UCSD-AML1 (cell line): Measurements from ENCODE around the gene NBAS.
"Not testable (repeated sequence)": the region's sequence is repeated elsewhere in the genome, so short reads cannot be mapped to it uniquely, and the experiment has no call there.

ENCODE experiments used
- DNase-seq: peaks from one replicate; lab custom pipeline; 2025; ENCODE audit not compliant: unreplicated experiment; lab: John Stamatoyannopoulos, UW

The NBAS gene

GRCh38 chr2:15323227-15323626, 237.9 kb downstream of the NBAS start:
- no peak for DNase-seq

DNA sequence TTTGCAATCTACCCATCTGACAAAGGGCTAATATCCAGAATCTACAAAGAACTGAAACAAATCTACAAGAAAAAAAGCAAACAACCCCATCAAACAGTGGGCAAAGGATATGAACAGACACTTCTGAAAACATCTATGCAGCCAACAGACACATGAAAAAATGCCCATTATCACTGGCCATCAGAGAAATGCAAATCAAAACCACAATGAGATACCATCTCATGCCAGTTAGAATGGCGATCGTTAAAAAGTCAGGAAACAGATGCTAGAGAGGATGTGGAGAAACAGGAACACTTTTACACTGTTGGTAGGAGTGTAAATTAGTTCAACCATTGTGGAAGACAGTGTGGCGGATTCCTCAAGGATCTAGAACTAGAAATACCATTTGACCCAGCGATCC, 239.7 kb downstream of the NBAS start:
- DNase-seq = not testable (repeated sequence)

- DNase-seq = no peak
Observed at GRCh38 chr2:15316370-15316814, 244.7 kb downstream of the NBAS start.

DNA sequence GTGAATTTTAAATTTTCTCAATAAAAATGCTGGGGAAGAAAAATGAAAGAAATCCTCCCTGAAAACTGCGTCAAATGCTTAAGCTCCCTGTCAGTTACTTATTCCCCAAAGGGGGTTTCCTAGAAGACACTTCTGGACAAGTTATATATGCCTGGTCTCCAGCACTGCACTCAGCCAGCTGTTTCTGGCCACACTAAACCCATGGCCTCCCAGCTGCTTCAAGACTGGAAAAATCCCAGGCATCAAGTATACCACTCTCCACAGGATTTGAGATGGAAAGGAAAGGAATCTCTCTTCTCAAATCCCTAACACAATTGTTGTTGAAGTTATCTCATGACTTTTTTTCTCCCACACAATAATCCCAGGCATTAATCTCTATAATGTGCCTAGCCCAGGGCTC, 245.7 kb downstream of the NBAS start:
- DNase-seq = no peak

DNA sequence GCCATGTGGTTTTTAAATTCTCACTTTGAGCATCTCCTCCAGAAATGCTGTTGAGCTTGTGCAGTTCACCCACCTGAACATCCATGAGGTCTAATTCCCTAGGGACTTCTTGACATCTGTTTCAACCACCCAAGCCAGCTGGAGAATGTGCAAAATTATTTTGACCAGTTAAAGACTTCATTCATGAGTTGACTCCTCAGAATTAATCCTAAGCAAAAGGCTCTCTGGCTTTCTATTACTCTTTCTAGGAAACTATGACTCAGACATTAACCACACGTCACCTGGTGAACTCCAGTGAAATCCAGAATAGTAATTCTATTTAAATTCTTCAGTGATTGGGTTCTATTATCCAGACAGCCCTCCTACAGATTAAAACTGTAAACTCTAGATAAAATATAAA, 247.5 kb downstream of the NBAS start:
- no peak for DNase-seq

- DNase-seq = no peak
Observed at GRCh38 chr2:15311926-15312325, 249.2 kb downstream of the NBAS start.

- DNase-seq = no peak
Observed at GRCh38 chr2:15311201-15311907, 249.8 kb downstream of the NBAS start.

GRCh38 chr2:15307526-15307925, 253.6 kb downstream of the NBAS start:
- no peak for DNase-seq

GRCh38 chr2:15306706-15307105, 254.4 kb downstream of the NBAS start:
- DNase-seq = no peak

- DNase-seq = no peak
Observed at GRCh38 chr2:15303874-15304273, 257.3 kb downstream of the NBAS start.

- no peak for DNase-seq
Observed at GRCh38 chr2:15302154-15302553, 259.0 kb downstream of the NBAS start.

DNA sequence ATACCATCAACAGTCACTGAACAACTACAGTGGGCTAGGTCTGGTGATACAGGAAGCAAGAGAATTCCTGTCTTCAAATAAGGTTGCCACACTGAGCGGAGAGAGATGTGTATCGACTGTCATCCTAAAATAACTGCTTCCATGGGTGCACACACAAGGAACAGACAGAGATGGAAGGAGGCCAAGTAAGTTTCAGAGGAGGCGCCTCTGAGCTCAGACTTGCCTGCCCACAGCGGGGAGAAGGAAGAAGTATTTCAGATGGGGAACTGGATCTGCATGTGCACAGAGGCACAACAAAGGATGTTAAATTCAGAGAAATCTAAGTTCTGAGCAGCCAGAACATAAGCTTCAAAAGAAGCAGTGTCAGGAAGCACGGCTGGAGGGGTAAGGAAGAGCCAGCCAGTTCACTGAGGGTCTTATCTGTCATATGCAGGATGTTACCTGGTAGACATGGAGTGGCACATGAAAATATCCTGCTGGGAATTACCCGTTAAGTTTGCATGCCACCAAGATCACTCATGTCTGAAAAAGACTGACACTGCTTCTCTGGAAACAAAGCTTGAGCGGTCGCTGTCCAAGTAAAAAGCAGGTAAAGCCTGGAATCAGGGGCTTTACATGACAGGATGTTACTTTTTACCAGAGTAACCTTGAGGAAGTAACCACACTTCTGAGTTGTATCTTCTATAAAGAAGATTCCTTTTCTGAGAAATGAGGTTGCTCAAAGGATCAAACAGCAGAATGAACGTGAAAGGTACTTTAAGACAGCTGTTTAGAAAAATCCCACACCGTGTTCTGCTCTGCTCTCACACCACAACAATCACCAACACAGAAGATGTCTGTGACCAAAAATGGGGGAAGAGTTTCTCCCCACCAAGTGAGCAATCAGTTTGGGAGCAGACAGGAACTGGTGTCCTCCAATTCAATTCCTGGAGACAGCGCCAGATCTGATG, 260.2 kb downstream of the NBAS start:
- no peak for DNase-seq

GRCh38 chr2:15299904-15300520, 261.1 kb downstream of the NBAS start:
- DNase-seq = no peak

DNA sequence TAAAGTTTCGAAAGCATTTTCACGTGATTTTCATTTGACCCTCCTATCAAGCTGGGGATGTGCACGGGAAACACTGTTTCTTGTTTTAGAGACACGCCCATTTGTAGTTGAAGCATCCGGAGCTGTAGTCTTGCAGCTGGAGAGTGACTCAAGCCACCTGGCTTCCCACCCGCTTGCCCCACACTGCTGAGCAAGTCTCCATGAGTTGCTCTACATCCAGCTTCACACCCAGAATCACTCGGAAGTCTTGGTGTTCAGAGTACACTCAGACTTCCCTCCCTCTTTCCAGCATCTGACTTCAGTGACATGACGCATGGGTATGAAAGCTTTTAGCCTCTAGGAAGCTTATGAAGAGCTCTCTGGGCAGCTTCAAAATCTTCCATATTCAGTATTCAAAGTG, 262.4 kb downstream of the NBAS start:
- DNase-seq = no peak

- no peak for DNase-seq
Observed at GRCh38 chr2:15293262-15293937, 267.7 kb downstream of the NBAS start.

- no peak for DNase-seq
Observed at GRCh38 chr2:15287447-15288184, 273.5 kb downstream of the NBAS start.

- no peak for DNase-seq
Observed at GRCh38 chr2:15284614-15285013, 276.5 kb downstream of the NBAS start.

DNA sequence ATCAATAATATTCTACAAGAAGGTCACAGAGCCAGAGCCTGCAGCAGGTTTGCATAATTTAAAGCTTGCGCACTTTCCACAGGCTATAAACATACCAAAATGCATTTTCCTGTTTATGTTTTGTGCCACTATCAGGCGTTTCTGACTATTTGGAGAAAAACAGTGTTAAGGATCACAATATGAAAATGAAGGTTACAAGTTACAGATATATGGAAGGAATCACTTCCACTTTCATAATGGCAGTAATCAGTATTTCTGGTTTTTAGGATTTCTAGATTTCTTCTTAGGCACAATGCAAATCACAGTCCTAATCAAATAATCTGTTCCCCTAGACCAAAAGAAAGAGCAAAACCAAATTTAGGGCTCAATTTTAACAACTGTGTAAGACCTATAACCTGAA, 279.5 kb downstream of the NBAS start:
- DNase-seq = no peak

- DNase-seq = no peak
Observed at GRCh38 chr2:15279201-15279876, 281.8 kb downstream of the NBAS start.

- DNase-seq = no peak
Observed at GRCh38 chr2:15278296-15278695, 282.8 kb downstream of the NBAS start.
